ENCODE data around the gene PCYT1B.
"Not testable (repeated sequence)": the region's sequence is repeated elsewhere in the genome, so short reads cannot be mapped to it uniquely, and the experiment has no call there.

PCYT1B gene

DNA sequence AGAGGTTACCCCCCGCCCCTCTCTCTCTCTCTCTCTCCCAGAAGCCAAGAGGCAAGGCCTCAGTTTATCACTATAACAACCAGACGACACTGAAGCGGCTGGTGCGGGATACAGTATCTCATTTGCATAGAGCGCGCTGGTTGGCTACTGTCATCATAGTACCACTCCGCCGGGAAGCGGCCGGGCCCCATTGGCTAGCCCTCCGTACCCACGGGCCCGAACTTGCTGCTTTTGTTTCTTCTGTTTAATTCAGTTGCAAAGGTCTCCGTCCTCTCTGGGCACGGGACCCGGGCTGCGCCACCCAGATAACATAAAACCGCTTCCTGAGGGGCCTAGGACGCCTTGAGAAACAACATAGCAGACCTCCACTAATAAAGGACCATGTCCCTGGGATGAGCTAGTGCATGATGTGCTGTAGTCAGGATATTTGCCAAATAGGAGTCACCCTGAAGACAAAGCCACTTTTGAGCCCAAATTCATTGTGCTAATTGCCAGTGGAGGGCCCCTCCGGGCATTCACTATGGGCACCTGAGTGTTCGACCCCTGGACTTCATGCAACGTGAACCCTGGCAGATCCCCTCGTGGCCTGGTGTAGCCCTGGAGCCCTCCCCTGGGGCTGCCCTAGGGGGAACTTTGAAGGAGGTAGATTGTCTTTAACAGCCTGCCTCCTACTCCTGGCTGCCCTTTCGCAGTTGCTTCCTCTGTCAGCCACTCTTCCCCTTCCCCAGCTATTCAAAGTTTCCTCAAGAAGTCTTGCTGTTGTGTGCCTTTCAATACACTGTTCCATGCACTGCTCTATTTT lies at the start of gene PCYT1B:
Gene PCYT1B, minus strand, starts transcription at position 91 of the 802 bp plus-strand sequence. CDS start 242 bp downstream, outside the sequence.
- DNase-seq (ENCODE audit: low spot score): peak; percentile 73

DNA sequence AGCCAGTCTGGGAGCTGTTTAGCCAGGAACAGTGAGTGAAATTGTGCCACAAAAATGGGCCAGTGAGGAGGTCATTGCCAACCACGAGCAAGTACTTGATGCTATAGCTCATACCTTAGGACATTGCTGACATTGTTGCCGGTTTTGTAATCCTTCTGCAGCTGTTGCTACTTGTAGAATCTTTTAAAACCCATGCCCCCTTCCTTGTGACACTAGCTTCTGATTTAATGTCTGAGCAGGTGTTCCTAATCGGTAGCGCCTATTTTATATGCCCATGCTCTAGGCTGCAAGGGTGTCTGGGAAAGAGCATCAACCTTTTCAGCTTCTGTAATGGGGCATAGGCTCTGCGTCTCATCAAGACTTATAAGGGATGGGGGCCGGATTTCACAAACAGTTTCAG lies 49.1 kb upstream of the PCYT1B start:
- no peak for DNase-seq (ENCODE audit: low spot score)

DNA sequence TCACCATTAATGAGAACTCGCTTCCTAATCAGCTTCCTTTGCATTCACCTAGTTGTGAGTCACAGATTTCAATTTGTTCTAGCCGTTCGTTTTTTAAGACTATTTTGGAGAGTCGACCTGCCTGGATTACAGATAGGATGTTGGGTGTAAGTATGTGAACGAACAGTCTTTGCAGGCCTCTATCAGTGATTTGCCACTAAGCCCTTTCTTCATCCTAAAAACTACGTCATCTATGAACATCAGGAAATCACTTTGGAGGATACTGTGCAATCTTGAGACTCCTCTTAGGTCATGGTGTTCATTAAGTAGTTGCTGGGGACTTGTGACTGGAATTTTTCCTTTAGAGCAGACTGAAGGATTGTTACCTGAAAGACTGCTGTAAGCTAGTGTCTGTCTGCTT lies 47.7 kb upstream of the PCYT1B start:
- peak; percentile 31 for DNase-seq (ENCODE audit: low spot score)

DNA sequence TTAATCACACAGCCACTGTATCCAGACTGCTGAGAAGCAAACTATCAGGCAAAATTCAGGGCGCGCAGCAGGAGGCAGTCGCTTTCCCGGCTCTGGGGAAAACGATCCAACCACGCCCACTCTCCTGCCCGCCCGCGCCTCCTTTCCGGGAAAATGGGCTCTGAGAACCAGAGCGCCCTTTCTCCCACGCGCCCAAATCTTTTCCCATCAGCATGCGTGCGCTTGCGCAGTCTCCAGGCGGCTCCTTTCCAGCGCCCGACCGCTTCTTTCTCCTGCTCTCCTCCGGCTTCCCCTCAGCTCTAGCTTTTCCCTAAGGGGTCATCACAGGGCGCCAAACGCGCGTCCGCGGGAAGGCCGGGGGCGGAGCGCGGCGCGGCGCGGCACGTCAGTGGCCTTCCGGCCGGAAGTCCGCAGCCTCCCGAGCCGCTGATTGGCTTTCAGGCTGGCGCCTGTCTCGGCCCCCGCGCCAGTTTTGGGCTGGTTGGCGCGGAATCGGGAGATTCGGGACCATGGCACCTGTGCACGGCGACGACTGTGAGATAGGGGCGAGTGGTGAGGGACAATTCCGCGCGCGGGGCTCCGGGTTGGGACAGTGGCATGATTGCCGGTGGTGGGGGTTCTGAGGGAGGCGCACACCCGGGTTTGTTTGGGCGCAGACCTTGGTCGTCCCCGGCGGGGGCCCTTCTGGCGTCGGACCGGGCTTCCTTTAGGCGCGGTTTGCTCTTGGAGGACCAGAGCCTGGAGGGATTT lies 46.5 kb upstream of the PCYT1B start, which contains the start of gene POLA1:
Gene POLA1, plus strand, starts transcription at position 466 of the 750 bp plus-strand sequence. Its CDS starts 44 bp downstream, at position 510.
- peak; percentile 89 for DNase-seq (ENCODE audit: low spot score)

DNA sequence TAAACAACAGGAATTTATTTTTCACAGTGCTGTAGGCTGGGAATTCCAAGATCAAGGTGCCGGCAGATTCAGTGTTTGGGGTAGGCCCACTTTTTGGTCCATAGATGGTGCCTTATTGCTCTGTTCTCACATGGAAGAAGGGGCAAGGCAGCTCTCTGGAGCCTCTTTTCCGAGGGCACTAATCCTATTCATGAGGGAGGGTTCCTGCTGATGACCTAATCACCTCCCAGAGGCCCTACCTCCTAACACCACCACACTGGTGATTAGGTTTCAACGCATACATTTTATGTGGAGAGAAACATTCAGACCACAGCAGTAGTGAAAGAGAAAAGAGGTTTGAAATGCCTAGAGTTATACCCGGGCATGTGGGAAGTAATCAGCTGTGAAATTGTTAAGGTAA lies 45.2 kb upstream of the PCYT1B start:
- DNase-seq (ENCODE audit: low spot score): no peak

DNA sequence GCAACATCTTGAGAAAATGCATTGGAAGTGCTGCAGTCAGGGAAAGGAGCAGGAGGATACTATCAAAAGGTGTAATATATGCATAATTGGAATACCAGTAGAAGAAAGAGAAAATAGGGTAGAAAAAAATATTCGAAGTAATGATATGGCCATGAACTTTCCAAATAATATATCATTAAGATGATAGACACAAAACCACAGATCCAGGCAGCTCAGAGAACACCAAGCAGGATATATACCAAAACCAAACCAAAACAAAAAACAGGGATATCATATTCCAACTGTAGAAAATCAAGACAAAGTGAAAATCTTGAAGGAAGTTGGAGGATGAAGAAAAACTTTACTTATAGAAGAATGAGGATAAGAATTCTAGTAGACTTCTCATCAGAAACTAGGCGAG lies 36.9 kb upstream of the PCYT1B start:
- no peak for DNase-seq (ENCODE audit: low spot score)

DNA sequence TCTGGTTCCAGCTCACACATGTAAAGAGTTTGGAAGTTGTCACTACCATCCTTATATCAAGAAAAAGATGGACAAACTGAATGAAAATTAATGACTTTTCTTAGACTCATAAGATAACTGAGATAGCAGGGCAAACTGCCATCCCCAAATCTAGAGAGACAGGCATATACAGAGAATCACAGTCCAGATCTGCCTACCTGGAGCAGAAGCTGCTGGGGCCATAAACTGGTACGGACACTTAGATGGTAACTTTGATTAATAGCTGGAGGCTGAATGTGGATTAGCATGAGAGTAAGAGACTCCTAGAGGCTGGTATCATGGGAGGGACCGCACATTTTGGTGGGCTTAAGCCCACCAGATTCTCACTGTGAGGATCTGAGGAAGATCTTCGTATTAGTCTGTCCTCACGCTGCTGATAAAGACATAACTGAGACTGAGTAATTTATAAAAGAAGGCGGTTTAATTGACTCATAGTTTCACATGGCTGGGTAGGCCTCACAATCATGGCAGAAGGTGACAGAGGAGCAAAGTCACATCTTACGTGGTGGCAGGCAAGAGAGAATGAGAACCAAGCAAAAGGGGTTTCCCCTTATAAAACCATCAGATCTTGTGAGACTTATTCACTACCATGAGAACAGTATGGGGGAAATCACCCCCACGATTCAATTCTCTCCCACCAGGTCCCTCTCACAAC lies 35.7 kb upstream of the PCYT1B start:
- no peak for DNase-seq (ENCODE audit: low spot score)

DNA sequence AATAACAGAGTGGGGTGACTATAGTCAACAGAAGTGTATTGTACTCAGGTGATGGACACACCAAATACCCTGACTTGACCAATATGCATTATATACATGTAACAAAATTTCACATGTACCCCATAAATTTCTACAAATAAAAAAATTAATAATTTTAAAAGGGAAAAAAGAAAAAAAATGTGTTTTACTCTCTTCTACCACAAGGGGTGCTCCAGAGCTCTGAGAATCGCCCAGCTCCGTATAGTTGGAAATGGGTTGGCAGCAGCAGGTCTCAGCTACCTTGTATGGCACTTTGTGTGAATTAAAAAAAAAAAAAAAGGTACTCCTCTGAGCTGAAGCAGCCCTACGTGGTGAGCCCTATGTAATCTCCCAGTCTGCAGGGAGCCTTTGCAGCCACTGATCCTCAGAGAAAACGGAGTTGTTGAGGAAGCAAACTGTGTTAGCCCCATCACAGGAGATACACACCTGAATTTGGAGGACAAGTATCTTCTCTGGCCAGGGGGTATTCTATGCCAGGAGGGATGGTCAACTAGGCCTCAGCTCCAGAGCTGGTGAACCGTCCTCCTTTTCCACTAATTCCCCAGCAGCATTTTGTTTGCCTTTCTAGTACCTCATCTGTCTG lies 29.4 kb upstream of the PCYT1B start:
- DNase-seq (ENCODE audit: low spot score): peak; percentile 46

DNA sequence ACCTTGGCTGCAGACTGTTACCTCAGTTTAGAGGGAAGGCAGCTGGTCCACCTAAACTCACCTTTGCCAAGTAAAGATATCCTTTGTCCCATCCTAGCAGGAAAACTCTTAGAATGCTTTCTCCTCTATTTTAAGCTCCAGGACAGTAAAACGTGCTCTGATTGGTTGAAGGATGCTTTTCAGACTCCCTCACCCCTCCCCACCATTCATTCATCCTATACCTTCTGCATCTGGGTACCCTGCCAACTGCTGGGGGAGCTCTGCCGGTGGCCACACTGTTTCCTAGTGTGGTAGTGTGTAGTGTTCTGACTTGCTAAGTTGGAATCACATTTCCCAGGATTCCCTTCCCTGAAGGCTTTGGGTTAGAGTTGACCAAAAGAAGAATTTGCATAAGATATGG lies 26.3 kb upstream of the PCYT1B start:
- no peak for DNase-seq (ENCODE audit: low spot score)

DNA sequence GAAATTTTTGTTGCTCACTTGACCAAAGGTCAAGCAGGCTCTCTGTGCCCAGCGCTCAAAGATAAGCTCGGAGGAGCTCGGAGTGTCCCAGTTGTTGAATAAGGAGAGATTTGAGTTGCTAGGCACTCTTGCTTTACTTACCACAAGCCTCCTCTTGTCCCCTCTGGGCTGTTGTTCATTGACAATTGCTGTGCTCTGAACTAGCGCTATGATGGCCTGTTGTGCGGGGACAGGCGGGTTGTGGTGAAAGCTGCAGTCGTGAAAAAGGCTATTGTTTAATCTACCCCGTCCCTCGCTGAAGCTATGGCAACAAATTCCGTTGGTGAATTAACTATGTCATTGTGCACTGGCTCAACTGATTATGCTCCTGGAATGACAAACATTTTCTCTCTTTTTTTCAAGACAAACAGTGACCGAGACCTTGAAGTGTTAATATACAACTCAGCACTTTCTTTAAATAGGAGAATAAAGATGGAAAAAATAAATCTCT lies 25.6 kb upstream of the PCYT1B start:
- no peak for DNase-seq (ENCODE audit: low spot score)

DNA sequence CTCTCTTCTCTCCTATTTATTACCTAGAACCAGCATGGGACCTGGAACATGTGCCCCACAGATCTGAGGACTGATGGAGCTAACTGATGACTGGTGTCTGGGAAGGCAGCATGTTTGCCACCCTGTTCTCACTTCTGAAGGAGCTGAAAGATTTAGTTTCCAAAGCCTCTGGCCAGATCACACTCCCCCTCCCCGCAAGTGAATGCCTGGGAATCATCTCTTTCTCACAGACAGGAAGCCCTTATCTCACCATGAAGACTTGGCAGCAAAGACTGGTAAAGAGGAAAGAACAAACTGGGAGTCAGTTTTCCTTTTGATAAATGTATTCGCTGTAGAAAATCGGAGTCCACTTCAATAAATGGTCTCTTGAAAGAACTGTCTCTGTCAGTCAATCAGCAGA lies 21.0 kb upstream of the PCYT1B start:
- no peak for DNase-seq (ENCODE audit: low spot score)

DNA sequence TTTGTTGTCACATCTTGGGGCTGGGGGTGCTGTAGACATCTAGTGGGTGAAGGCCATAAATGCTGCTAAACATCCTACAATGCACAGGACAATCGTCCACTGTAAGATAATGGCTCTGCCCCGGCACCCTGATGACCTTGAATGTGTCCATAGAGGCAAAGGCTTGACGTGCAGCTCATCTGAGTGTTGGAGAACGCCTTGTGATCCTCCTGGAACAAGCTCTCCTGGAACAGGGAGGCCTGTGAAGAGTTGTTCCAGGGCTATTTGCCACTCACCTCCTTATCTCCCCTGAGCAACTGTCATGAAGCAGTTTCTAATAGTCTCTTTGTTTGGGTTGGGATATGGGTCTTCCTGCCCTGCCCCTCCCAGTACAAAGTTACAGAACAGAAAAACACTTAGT lies 15.2 kb upstream of the PCYT1B start:
- no peak for DNase-seq (ENCODE audit: low spot score)

DNA sequence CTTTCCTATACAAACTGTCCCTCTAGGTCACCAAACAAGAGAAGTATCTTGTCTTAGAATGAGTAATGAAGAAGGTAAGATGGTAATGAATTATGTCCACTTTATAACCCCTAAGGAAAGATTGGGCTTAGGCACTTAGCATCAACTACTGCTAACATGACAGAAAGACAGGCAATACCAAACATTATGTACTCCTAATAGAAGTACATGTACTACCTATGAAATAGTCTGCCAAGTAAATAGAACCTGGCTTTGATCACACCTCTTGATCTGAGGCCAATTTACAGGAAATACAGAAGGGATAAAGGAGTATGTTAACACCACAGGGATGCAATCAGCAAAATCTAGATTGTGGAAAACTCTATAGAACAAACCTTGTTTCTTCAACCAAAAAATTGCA lies 14.1 kb upstream of the PCYT1B start:
- DNase-seq (ENCODE audit: low spot score): no peak

DNA sequence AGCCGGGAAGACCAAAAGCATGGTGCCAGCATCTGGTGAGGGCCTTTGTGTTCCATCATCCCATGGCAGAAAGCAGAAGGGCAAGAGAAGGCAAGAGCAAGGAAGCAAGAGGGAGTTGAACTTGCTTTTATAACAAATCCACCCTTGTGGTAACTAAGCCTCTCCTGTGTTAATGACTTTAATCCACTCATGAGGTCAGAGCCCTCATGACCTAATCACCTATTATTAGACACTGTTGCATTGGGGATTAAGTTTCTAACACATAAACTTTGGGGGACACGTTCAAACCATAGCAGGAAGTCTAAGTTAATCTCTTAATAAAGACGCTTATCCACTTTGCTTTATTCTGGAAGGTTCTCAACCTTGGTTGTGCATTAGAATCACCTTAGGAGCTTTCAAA lies 12.5 kb upstream of the PCYT1B start:
- no peak for DNase-seq (ENCODE audit: low spot score)

DNA sequence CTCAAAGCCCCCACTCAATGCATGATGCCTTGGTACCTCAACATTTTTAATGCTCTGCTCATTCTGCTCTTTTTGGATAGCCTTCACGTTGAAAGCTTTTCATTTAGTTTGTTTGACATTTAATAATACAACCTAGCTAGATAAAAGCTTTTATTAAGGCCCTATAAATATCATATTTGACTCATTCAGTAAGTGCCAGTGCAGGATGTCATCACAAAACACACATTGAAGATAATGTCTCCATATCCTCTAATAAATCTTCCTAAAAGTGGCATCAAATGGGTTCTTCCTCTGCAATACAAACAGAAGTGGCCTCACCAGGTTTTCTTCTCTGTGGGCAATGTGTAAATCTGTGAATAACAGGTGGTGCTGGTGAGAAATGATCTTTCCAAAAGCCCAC lies 12.0 kb upstream of the PCYT1B start:
- no peak for DNase-seq (ENCODE audit: low spot score)

DNA sequence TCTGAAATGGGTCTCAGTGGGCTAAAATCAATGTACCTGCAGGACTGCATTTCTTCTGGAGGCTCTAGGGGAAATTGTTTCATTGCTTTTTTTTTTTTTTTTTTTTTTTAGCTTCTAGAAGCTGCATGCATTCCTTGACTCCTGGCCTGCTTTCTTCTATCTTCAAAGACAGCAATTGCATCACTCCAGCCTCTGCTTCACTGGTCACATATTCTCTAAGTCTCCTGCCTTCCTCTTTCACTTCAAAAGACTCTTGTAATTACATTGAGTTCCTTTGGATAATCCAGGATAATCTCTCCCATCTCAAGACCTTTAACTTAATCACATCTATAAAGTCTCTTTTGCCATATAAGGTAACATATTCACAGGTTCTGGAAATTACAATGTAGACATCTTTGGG lies 11.3 kb upstream of the PCYT1B start:
- no peak for DNase-seq (ENCODE audit: low spot score)

DNA sequence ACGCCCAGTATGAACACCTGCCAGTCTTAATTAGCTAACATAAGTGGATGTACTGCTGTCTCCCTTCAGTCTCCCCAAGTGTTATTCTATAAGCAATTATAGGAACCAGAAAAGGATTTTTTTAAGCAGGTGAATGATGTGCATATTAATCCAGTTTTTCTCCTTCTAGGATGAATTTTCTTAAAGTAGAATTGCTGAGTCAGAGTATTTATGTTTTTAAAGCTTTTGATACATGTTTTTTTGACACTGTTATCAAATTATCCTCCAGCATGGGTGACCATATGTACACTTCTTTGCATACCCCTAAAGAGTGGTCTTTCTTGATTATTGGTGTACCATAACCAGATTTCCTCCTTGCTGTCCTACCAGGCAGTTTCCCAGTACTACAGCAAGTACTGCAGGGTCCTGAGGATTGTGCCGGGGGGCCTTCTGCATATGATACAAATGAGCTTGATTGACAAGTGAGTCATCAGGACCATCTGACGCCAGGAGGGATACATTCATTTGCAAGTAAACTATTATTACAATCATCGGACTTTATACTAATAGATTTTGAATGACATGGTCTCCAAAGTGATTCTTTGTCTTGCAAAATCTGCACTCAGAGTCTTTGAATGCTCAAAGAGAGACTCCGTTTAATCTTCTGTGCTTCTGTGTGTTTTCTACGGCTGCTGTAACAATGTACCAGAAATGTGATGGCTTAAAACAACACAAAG lies 10.7 kb upstream of the PCYT1B start:
- no peak for DNase-seq (ENCODE audit: low spot score)

DNA sequence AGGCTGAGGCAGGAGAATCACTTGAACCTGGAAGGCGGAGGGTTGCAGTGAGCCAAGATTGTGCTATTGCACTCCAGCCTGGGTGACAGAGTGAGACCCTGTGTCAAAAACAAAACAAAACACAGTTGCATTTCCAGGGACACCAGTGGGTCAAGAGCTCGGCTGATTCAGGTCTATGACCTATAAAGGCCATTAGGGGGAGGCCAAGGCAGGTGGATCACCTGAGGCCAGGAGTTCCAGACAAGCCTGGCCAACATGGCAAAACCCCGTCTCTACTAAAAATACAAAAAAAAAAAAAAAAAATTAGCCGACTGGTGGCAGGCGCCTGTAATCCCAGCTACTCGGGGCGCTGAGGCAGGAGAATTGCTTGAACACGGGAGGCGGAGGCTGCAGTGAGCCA lies 8.5 kb upstream of the PCYT1B start:
- DNase-seq (ENCODE audit: low spot score): not testable (repeated sequence)

DNA sequence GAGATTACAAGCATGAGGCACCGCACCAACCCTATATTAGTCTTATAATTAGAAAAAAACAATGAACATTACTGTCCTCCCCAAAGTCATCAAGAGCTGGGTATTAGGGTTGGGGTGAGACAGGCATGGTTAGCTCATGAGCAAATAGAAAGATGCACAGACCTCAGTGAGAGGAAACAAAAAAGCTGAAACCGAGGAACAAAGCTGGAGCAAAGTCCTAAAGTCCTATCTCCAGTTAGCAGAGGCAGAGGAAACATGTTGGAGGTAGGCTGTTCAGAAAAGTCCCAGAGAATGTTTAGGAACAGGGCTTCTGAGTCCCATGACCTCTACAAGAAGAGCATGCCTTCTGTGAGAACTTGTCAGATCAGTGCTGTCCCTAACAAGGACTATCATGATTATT lies 4.6 kb upstream of the PCYT1B start:
- DNase-seq (ENCODE audit: low spot score): no peak

DNA sequence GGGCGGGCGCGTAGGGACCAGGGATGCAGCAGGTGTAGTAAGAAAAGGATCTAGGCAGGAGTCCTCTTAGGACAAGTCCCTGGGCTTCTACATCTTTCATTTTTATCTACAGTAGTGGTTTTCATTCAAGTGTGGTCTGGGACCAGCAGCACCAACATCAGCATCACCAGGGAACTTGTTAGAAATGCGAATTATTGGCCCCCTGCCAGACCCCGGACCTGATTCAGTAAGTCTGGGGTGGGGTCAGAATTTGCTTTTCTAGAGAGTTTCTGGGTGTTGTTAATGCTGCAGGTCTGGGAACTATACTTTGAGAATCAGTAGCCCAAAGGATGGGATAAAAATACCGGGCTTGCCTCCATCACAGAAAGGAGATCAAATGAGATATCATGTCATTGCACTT lies 1.3 kb upstream of the PCYT1B start:
- no peak for DNase-seq (ENCODE audit: low spot score)

DNA sequence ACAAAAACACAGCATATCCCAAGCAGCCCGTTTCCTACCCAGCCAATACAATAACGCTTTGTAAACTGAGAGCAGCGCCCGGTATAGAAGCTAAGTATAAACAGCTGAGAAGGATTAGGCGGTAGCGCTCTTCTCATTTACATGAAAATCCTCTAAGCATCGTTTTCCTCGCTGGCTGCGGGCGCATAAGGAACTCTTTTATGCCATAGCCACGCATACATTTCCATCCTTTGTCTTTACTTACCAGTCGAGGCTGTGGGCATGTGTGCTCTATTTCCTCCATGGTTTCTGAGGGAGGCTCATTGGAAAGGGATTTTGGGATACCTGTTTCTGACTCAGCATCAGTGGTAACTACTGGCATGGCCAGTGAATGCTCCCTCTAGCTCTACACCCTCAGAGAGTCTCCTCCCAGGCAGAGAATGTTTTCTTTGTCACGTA lies 383 bp downstream of the PCYT1B start:
- DNase-seq (ENCODE audit: low spot score): no peak

Data from NAMALWA (cell line).